DND-41 (cell line): Measurements from ENCODE around the gene LLGL2.

Source experiments
- EZH2 ChIP-seq: IDR thresholded peaks from 3 replicates; pipeline ENCODE4 v1.6.1; 2012; ENCODE audit warnings: borderline replicate concordance, low read depth, mild to moderate bottlenecking, moderate library complexity, low read length, inconsistent platforms; ENCODE audit not compliant: severe bottlenecking
- TF ChIP-seq, protein P1 (sequence below): IDR thresholded peaks from 2 replicates; pipeline ENCODE4 v1.5.1; 2012; ENCODE audit warnings: borderline replicate concordance, low read length, moderate library complexity, mild to moderate bottlenecking; ENCODE audit not compliant: poor library complexity, severe bottlenecking; ENCODE audit errors: extremely low read depth

DNA sequence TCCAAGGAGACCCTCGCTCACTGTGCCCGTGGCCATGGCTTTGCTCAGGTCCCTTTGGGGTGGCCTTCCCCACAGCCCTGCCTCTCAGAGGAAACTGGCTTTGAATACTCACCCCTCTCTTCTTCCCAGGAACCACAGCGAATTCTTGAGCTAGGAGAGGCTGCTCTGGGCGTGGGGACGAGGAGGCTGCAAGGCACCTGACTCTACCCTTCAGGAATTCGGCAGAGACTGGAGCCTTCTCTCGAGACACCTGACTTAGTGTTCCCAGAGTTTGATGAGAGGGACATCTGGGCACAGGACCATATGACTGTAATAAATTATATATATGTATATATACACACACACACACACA is 6.2 kb downstream of the LLGL2 start:
- no peak for TF ChIP-seq EZH2
- TF ChIP-seq, protein P1, sequence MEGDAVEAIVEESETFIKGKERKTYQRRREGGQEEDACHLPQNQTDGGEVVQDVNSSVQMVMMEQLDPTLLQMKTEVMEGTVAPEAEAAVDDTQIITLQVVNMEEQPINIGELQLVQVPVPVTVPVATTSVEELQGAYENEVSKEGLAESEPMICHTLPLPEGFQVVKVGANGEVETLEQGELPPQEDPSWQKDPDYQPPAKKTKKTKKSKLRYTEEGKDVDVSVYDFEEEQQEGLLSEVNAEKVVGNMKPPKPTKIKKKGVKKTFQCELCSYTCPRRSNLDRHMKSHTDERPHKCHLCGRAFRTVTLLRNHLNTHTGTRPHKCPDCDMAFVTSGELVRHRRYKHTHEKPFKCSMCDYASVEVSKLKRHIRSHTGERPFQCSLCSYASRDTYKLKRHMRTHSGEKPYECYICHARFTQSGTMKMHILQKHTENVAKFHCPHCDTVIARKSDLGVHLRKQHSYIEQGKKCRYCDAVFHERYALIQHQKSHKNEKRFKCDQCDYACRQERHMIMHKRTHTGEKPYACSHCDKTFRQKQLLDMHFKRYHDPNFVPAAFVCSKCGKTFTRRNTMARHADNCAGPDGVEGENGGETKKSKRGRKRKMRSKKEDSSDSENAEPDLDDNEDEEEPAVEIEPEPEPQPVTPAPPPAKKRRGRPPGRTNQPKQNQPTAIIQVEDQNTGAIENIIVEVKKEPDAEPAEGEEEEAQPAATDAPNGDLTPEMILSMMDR: no peak
